SK-N-MC (cell line): ENCODE measurements around the gene GIGYF2.
"Not testable (repeated sequence)": the region's sequence is repeated elsewhere in the genome, so short reads cannot be mapped to it uniquely, and the experiment has no call there.

Experiments used
- DNase-seq: peaks from one replicate; pipeline ENCODE4 v3.0.0-alpha.2; 2011; ENCODE audit warnings: low read depth, low spot score
- H3K27ac ChIP-seq: fragments of 200-600 bp; sonication (generic); 2 replicates; pipeline ENCODE4 v1.5.1; 2016; ENCODE audit warnings: mixed run types
- H3K36me3 ChIP-seq: fragments of 200-600 bp; sonication (generic); 2 replicates; pipeline ENCODE4 v1.6.1; 2017; ENCODE audit warnings: antibody characterized with exemption, low read length, mixed read lengths; ENCODE audit not compliant: insufficient read depth
- H3K4me3 ChIP-seq: fragments of 200-600 bp; sonication (generic); 2 replicates; pipeline ENCODE4 v1.5.1; 2016
- H3K9ac ChIP-seq: fragments of 200-600 bp; sonication (generic); 2 replicates; pipeline ENCODE4 v1.8.0; 2017; ENCODE audit warnings: mixed run types, mixed read lengths; ENCODE audit not compliant: insufficient read length
- H3K9me3 ChIP-seq: fragments of 200-600 bp; sonication (generic); 2 replicates; pipeline ENCODE4 v1.6.1; 2017; ENCODE audit warnings: low read depth, mild to moderate bottlenecking, antibody characterized with exemption, low read length, moderate library complexity, mixed read lengths
- EZH2 ChIP-seq: fragments of 200-600 bp; sonication (generic); IDR thresholded peaks from one replicate; pipeline ENCODE4 v1.6.1; 2017; ENCODE audit warnings: antibody characterized with exemption
- FOXP2 ChIP-seq: optimal IDR thresholded peaks from 2 replicates; pipeline ENCODE3; 2011; ENCODE audit warnings: mild to moderate bottlenecking, moderate library complexity; ENCODE audit not compliant: insufficient read depth; ENCODE audit errors: extremely low read length, control extremely low read depth
- POLR2AphosphoS5 ChIP-seq: IDR thresholded peaks from 2 replicates; pipeline ENCODE4 v1.6.1; 2012; ENCODE audit warnings: mild to moderate bottlenecking, low read depth, low read length, borderline replicate concordance

GIGYF2 gene

GRCh38 chr2:232843834-232844233 is 146.7 kb downstream of the GIGYF2 start:
- H3K4me3 ChIP-seq: no peak overlapping the region
- H3K36me3 ChIP-seq: peaks cover 83% of the 10 kb centered on the region
- no peak for DNase-seq
- no peaks in the 10 kb centered on the region for H3K9me3 ChIP-seq
- no peak overlapping the region for H3K27ac ChIP-seq
- H3K9ac ChIP-seq: no peak overlapping the region
- TF ChIP-seq EZH2 (no peak), FOXP2 (no peak), POLR2AphosphoS5 (no peak)

DNA sequence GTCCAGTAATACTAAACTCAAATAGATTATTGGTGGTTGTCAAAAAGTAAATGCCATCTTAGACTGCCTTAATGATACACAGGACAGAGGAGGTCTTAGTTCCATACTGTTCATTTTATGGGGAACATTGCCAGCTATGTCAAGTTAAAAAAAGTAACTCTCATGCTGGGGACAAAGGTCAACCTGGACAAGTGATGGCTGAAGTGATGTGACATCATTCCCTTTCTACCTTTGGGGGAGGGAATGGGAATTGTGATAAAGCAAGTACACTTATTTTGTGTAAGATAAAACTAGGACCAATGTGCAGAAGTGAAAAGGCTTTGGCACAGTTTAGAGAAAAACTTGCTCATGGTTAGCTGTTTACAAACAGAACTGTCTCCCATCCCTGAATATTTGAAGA is 148.9 kb downstream of the GIGYF2 start:
- H3K36me3 ChIP-seq: peaks cover 85% of the 10 kb centered on the region
- H3K9me3 ChIP-seq: no peaks in the 10 kb centered on the region
- no peak for DNase-seq
- no peak overlapping the region for H3K9ac ChIP-seq
- no peak overlapping the region for H3K27ac ChIP-seq
- no peak overlapping the region for H3K4me3 ChIP-seq
- no peak for TF ChIP-seq POLR2AphosphoS5
- no peak for TF ChIP-seq FOXP2
- no peak for TF ChIP-seq EZH2

DNA sequence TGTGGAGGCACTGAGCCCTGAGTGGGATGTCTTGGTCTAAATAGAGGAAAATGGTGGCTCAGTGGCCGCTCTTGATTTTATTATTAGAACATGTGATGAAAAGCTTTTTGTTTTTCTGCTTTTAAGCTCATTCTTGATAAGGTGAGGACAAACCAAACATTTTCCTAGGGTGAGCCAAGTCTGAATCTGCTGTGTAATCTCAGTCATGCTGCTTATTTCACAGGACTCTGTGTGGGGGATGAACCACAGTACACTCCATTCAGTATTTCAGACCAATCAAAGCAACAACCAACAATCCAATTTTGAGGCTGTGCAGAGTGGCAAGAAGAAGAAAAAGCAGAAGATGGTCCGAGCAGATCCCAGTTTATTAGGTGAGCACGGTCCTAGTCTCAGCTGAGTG is 152.9 kb downstream of the GIGYF2 start:
- Histone ChIP-seq H3K9me3 (no peaks in the 10 kb centered on the region), H3K27ac (no peak overlapping the region), H3K4me3 (no peak overlapping the region), H3K9ac (no peak overlapping the region), H3K36me3 (peaks cover 72% of the 10 kb centered on the region)
- DNase-seq: no peak
- TF ChIP-seq FOXP2: no peak
- no peak for TF ChIP-seq EZH2
- no peak for TF ChIP-seq POLR2AphosphoS5

DNA sequence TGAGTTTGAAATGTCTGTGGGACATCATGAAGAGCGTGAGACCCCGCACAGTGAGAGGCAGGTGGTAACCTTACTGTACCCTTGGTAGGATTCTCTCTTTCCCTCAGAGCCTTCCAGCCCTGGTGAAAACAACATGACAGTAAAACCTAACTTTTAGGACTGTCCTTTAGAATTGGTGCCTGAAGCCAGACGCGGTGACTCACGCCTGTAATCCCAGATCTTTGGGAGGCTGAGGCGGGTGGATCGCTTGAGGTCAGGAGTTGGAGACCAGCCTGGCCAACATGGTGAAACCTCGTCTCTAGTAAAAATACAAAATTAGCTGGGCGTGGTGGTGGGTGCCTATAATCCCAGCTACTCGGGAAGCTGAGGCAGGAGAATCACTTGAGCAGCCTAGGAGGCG is 154.9 kb downstream of the GIGYF2 start:
- not testable (repeated sequence) for H3K9me3 ChIP-seq, H3K9ac ChIP-seq, DNase-seq, H3K27ac ChIP-seq, H3K4me3 ChIP-seq
- peaks cover 70% of the 10 kb centered on the region for H3K36me3 ChIP-seq

DNA sequence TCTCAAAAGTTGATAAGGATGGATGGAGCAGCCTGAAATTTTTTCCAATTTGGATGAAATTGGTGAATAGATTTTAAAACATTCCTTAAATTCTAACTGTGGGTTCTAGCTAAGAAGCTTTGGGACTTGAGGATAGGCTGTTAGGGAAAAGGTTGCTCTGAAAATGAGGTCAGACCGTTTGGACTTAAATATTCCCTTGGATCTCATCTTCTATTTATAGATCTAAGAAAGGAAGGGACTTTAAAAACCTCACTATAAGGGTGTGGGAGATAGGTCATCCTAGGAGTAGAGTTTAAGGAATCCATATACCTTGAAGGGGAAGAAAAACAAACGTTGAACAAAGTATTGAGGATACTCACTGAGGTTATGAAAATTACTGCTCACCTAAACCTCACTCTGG is 155.5 kb downstream of the GIGYF2 start:
- peaks cover 70% of the 10 kb centered on the region for H3K36me3 ChIP-seq
- no peaks in the 10 kb centered on the region for H3K9me3 ChIP-seq
- no peak for DNase-seq
- TF ChIP-seq EZH2 (no peak), POLR2AphosphoS5 (no peak), FOXP2 (no peak)
- H3K27ac ChIP-seq: no peak overlapping the region
- no peak overlapping the region for H3K9ac ChIP-seq
- H3K4me3 ChIP-seq: no peak overlapping the region

DNA sequence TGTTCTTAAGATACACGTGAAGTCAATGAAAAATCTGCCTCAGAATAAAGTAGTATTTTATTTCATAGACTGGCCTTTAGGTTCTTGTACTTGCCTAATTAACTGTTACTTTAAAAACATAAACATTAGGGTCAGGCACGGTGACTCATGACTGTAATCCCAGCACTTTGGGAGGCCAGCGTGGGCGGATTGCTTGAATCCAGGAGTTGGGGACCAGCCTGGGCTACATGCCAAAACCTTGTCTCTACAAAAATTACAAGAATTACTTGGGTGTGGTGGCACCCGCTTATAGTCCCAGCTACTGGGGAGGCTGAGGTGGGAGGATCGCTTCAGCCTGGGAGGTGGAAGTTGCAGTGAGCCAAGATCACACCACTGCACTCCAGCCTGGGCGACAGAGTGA is 157.0 kb downstream of the GIGYF2 start:
- Histone ChIP-seq H3K27ac (no peak overlapping the region), H3K4me3 (no peak overlapping the region), H3K9me3 (no peaks in the 10 kb centered on the region), H3K36me3 (peaks cover 68% of the 10 kb centered on the region), H3K9ac (no peak overlapping the region)
- TF ChIP-seq FOXP2 (no peak), EZH2 (no peak), POLR2AphosphoS5 (no peak)
- no peak for DNase-seq

GRCh38 chr2:232857158-232857563 is 160.0 kb downstream of the GIGYF2 start:
- no peak overlapping the region for H3K9ac ChIP-seq
- H3K36me3 ChIP-seq: peaks cover 55% of the 10 kb centered on the region
- H3K4me3 ChIP-seq: no peak overlapping the region
- H3K9me3 ChIP-seq: no peaks in the 10 kb centered on the region
- TF ChIP-seq EZH2: no peak
- no peak for TF ChIP-seq FOXP2
- TF ChIP-seq POLR2AphosphoS5: no peak
- no peak for DNase-seq
- H3K27ac ChIP-seq: no peak overlapping the region

GRCh38 chr2:232859385-232859916 is 162.3 kb downstream of the GIGYF2 start:
- H3K4me3 ChIP-seq: no peak overlapping the region
- DNase-seq: no peak
- H3K9ac ChIP-seq: no peak overlapping the region
- no peak for TF ChIP-seq FOXP2
- TF ChIP-seq EZH2: no peak
- TF ChIP-seq POLR2AphosphoS5: no peak
- H3K36me3 ChIP-seq: peaks cover 45% of the 10 kb centered on the region
- H3K27ac ChIP-seq: no peak overlapping the region
- H3K9me3 ChIP-seq: no peaks in the 10 kb centered on the region

DNA sequence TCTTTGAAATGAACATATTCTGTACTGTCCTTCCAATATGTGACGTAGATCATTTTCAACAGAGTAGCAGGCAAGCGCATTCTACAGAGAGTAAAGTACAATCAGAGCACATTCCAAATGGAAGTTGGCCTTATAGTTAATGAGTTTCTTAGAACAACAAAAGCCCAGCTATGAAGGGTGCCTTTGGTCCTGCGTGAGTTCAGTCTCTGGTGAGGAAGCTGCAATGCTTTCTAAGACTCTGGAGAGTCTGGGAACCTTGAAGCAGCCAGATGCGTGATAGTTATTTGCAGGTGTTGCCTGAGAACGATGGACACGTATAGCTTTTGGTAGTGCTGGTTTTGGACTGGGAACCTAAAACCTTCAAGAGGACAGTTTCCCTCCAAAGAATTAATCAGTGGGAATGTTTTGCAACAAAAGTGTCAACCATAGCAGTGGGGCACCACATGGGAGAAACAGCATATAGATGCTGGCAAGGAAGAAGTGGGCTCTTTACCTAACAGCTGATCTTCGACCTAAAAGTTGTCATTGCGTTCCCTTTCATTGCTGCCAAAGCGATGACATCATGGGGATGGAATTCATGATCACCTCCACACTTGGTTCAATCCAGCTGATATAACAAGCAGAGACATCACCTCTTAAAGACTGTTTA is 163.6 kb downstream of the GIGYF2 start:
- Histone ChIP-seq H3K9me3 (no peaks in the 10 kb centered on the region), H3K36me3 (peaks cover 39% of the 10 kb centered on the region), H3K4me3 (no peak overlapping the region), H3K27ac (no peak overlapping the region), H3K9ac (no peak overlapping the region)
- no peak for DNase-seq
- no peak for TF ChIP-seq EZH2
- no peak for TF ChIP-seq POLR2AphosphoS5
- no peak for TF ChIP-seq FOXP2
